K562 (cell line): Measurements from ENCODE around the gene FGF9. TPM values are rescaled to one million over a fixed set of nuclear protein-coding genes. Genes with fewer than 3 reads are reported as not detected.

Experiments
- ATAC-seq: fragments of 200-7000 bp; cut with Tn5 transposase; 3 replicates; pipeline ENCODE4 v1.9.1; 2020; ENCODE audit warnings: moderate library complexity
- BruUV-seq: library from RNA; stranded (reverse); fragments of 400-500 nt; replicated peaks from 2 replicates; lab custom pipeline; 2021; lab: Mats Ljungman, UMichigan
- CTCF ChIA-PET: fragments of 300-600 bp; formaldehyde crosslinking; extraction: SDS; loops from one replicate; lab custom pipeline; 2021; ENCODE audit warnings: low intra/inter-chr PET ratio; lab: Yijun Ruan, JAX
- POLR2A ChIA-PET: fragments of 300-600, 350-650 bp; sonication (Branson Sonifier 250); formaldehyde crosslinking; extraction: SDS; loops from one replicate; lab custom pipeline; 2021; ENCODE audit warnings: antibody characterized with exemption, inconsistent platforms; lab: Yijun Ruan, JAX
- DNase-seq, 4 experiments: peaks; one replicate each; pipeline versions ENCODE4 v3.0.0 to v3.0.0-alpha.2; 2011 to 2018; ENCODE audit warnings: low spot score in 3 of 4, mixed read lengths in 3 of 4; ENCODE audit errors: extremely low read depth in 1 of 4
- FAIRE-seq: peaks from 2 replicates; lab custom pipeline; 2011; peaks lifted over from hg19 to GRCh38; lab: Jason Lieb, UNC
- H2AFZ ChIP-seq: 2 replicates; pipeline ENCODE4 v1.6.0; 2011; ENCODE audit warnings: low read depth, low read length, control low read depth, inconsistent platforms
- H3K27ac ChIP-seq: fragments of 200-600 bp; 3 replicates; pipeline ENCODE4 v1.8.0; 2011; ENCODE audit warnings: low read depth, mild to moderate bottlenecking, control low read depth, inconsistent platforms, low read length, moderate library complexity, mixed read lengths; ENCODE audit errors: extremely low read depth
- H3K27me3 ChIP-seq, 2 experiments: fragments of 300-600 bp in 1 of 2; 2 replicates in 1 of 2; 3 replicates in 1 of 2; pipeline versions ENCODE4 v1.6.0 to v1.8.0; 2011; ENCODE audit warnings: inconsistent platforms in 2 of 2, low read length in 2 of 2, mild to moderate bottlenecking in 1 of 2, mixed read lengths in 1 of 2, moderate library complexity in 1 of 2; ENCODE audit not compliant: control insufficient read depth in 2 of 2, insufficient read depth in 2 of 2
- H3K36me3 ChIP-seq: fragments of 300-600 bp; 3 replicates; pipeline ENCODE4 v1.8.0; 2011; ENCODE audit warnings: mild to moderate bottlenecking, low read length, inconsistent platforms; ENCODE audit not compliant: control insufficient read depth, insufficient read depth
- H3K4me1 ChIP-seq, 2 experiments: fragments of 200-600 bp in 1 of 2; replicated peaks in 1 of 2; 2 replicates in 1 of 2; 3 replicates in 1 of 2; pipeline versions ENCODE4 v1.5.1 to v1.8.0; 2011; ENCODE audit warnings: inconsistent platforms in 2 of 2, low read length in 2 of 2, mild to moderate bottlenecking in 1 of 2, mixed read lengths in 1 of 2, moderate library complexity in 1 of 2; ENCODE audit not compliant: control insufficient read depth in 2 of 2, insufficient read depth in 2 of 2
- H3K4me2 ChIP-seq: 2 replicates; pipeline ENCODE4 v1.6.1; 2011; ENCODE audit warnings: low read length, control low read depth, inconsistent platforms, mixed read lengths; ENCODE audit not compliant: insufficient read depth
- H3K4me3 ChIP-seq: fragments of 200-600 bp; sonication (generic), shearing (Covaris generic); 2 replicates; pipeline ENCODE4 v1.5.1; 2016; ENCODE audit warnings: control low read depth, inconsistent platforms
- H3K79me2 ChIP-seq: fragments of 200-600 bp; 3 replicates; pipeline ENCODE4 v1.8.0; 2011; ENCODE audit warnings: low read length, inconsistent platforms; ENCODE audit not compliant: control insufficient read depth, insufficient read depth
- H3K9ac ChIP-seq, 2 experiments: 2 replicates each; pipeline versions ENCODE4 v1.6.0 to v1.6.1; 2011; ENCODE audit warnings: low read depth in 2 of 2, low read length in 2 of 2, control low read depth in 1 of 2, inconsistent platforms in 1 of 2, mild to moderate bottlenecking in 1 of 2, mixed read lengths in 1 of 2; ENCODE audit not compliant: insufficient read depth in 1 of 2
- H3K9me1 ChIP-seq: one replicate; pipeline ENCODE4 v1.6.0; 2011; ENCODE audit warnings: inconsistent platforms, mild to moderate bottlenecking, low read length, moderate library complexity; ENCODE audit not compliant: control insufficient read depth, insufficient read depth
- H3K9me3 ChIP-seq: replicated peaks from 2 replicates; pipeline ENCODE4 v1.5.1; 2011; ENCODE audit warnings: low read depth, low read length, inconsistent platforms; ENCODE audit not compliant: control insufficient read depth, insufficient read depth
- H4K20me1 ChIP-seq: replicated peaks from 2 replicates; pipeline ENCODE4 v1.6.1; 2011; ENCODE audit warnings: low read length, inconsistent platforms, mixed read lengths; ENCODE audit not compliant: control insufficient read depth, insufficient read depth
- CREM ChIP-seq: IDR thresholded peaks from 2 replicates; pipeline ENCODE4 v1.6.1; 2014; ENCODE audit warnings: antibody characterized with exemption, low read depth
- EP400 ChIP-seq: fragments of 450-650 bp; IDR thresholded peaks from 2 replicates; pipeline ENCODE4 v1.6.1; 2017; ENCODE audit warnings: antibody characterized with exemption, mild to moderate bottlenecking, moderate library complexity
- GTF3C2 ChIP-seq: IDR thresholded peaks from 3 replicates; pipeline ENCODE4 v1.6.1; 2011; ENCODE audit warnings: borderline replicate concordance, mild to moderate bottlenecking, moderate library complexity; ENCODE audit not compliant: insufficient read length; ENCODE audit errors: extremely low read depth
- HES1 ChIP-seq: fragments of 450-650 bp; IDR thresholded peaks from 2 replicates; pipeline ENCODE4 v1.6.1; 2016; ENCODE audit warnings: low read depth, mild to moderate bottlenecking, moderate library complexity
- HMBOX1 ChIP-seq: sonication (generic); IDR thresholded peaks from 2 replicates; pipeline ENCODE4 v1.6.1; 2016
- RAD51 ChIP-seq: fragments of 450-650 bp; IDR thresholded peaks from 2 replicates; pipeline ENCODE4 v1.7.1; 2016; ENCODE audit warnings: low read depth, mild to moderate bottlenecking, borderline replicate concordance
- WGBS: fragments of 100-300 bp; shearing (Covaris generic); methylation state at CpG from one replicate; pipeline ENCODE4 v1.1.6; 2016; ENCODE audit warnings: low coverage, mixed read lengths; ENCODE audit not compliant: insufficient coverage; ENCODE audit errors: missing lambda C conversion rate; 5-methylcytosine and 5-hydroxymethylcytosine counted together
- in situ Hi-C: fragments of 300-500 bp; cut with MboI; formaldehyde crosslinking; loops from 4 replicates; pipeline ENCODE4 v1.15.0; 2018; ENCODE audit warnings: inconsistent platforms, mixed read lengths
- intact Hi-C: fragments of 100-400 bp; cut with micrococcal nuclease; formaldehyde crosslinking; loops from 2 replicates; pipeline ENCODE4 v1.14.2; 2022
- polyA plus RNA-seq, 8 experiments: library from polyadenylated mRNA; depleted of rRNA in 4 of 8; stranded (reverse) in 5 of 8; unstranded in 3 of 8; fragments of >200 nt; fragmentation: Nextera tagmentation in 2 of 8; fragmentation: Illumina TruSeq in 1 of 8; extraction: Ambion mirVana in 2 of 8; extraction: Trizol in 1 of 8; gene quantifications; 2 replicates each; pipeline versions ENCODE4 v1.2.1 to v1.2.3, GENCODE V29; 2011 to 2014; ENCODE audit warnings: inconsistent platforms in 1 of 8, missing spikeins in 1 of 8
- total RNA-seq, 7 experiments: library from RNA; depleted of rRNA in 6 of 7; stranded (reverse); fragments of >200 nt in 6 of 7; fragmentation: Illumina TruSeq in 2 of 7; extraction: Trizol in 2 of 7; gene quantifications; 2 replicates each; pipeline versions ENCODE4 v1.2.1 to v1.2.3, GENCODE V29; 2011 to 2021; ENCODE audit warnings: low replicate concordance in 1 of 7

FGF9 gene
- total and polyA plus RNA-seq, 9 of the 15 experiments (the other 6 are each of a cell fraction or from before 2014, with no cell fraction given): not detected

GRCh38 chr13:21734961-21735360 lies 64.1 kb downstream of the FGF9 start:
- ATAC-seq (no peak), DNase-seq (no peak), FAIRE-seq (no peak)
- 0% methylated on average over 4 of the region's 7 CpGs for WGBS
- H3K9ac ChIP-seq: no peak overlapping the region
- no peak overlapping the region for H2AFZ ChIP-seq
- no peaks in the 10 kb centered on the region for H3K9me3 ChIP-seq
- H3K27ac ChIP-seq: no peak overlapping the region
- intact Hi-C loops (no loop called here), in situ Hi-C loops (no loop called here)
- no peak overlapping the region for H3K4me3 ChIP-seq
- no peak for TF ChIP-seq EP400
- no TSS peak for BruUV-seq
- no peaks in the 10 kb centered on the region for H3K4me1 ChIP-seq
- H3K36me3 ChIP-seq: no peaks in the 10 kb centered on the region
- H3K79me2 ChIP-seq: no peaks in the 10 kb centered on the region
- no peaks in the 10 kb centered on the region for H3K9me1 ChIP-seq
- peaks cover 0 to 10% of the 10 kb centered on the region in 2 experiments; a peak in 1 of 5 replicates for H3K27me3 ChIP-seq
- ChIA-PET CTCF (no interaction called here), POLR2A (interaction anchor here (0.6 kb wide), 1 partner anchor 42 kb away, joined by 3 read pairs; no protein-coding TSS in a partner anchor)
- H3K4me2 ChIP-seq: no peak overlapping the region
- H4K20me1 ChIP-seq: no peaks in the 10 kb centered on the region

GRCh38 chr13:21735701-21736401 lies 65.0 kb downstream of the FGF9 start:
- Histone ChIP-seq H3K36me3 (no peaks in the 10 kb centered on the region), H3K9me3 (no peaks in the 10 kb centered on the region), H3K27me3 (peaks cover 0 to 10% of the 10 kb centered on the region in 2 experiments; a peak in 1 of 5 replicates), H3K9ac (no peak overlapping the region), H3K4me1 (no peaks in the 10 kb centered on the region), H2AFZ (no peak overlapping the region), H3K4me3 (no peak overlapping the region), H3K27ac (no peak overlapping the region), H3K9me1 (no peaks in the 10 kb centered on the region), H3K79me2 (no peaks in the 10 kb centered on the region), H4K20me1 (no peaks in the 10 kb centered on the region), H3K4me2 (no peak overlapping the region)
- WGBS: 1% methylated on average over 13 of the region's 14 CpGs
- in situ Hi-C loops: no loop called here
- CTCF ChIA-PET: interaction anchor here (0.7 kb wide), 1 partner anchor 1086 kb away, joined by 4 read pairs; no protein-coding TSS in a partner anchor
- ATAC-seq: no peak
- no TSS peak for BruUV-seq
- no peak for DNase-seq
- intact Hi-C loops: no loop called here
- FAIRE-seq: no peak
- POLR2A ChIA-PET: no interaction called here
- TF ChIP-seq HES1: no peak
- no peak for TF ChIP-seq RAD51
- TF ChIP-seq GTF3C2: no peak
- TF ChIP-seq CREM: no peak
- no peak for TF ChIP-seq HMBOX1
